HepG2 (cell line): ENCODE measurements around the gene UAP1L1. TPM values are rescaled to one million over a fixed set of nuclear protein-coding genes. Genes with fewer than 3 reads are reported as not detected.

Experiments used
- DPF2 ChIP-seq: sonication (generic); formaldehyde crosslinking; IDR thresholded peaks from 2 replicates; pipeline ENCODE4 v1.4.0; 2020; ENCODE audit warnings: mild to moderate bottlenecking, low read depth, missing genetic modification reagents, borderline replicate concordance
- ETV6 ChIP-seq: sonication (generic); formaldehyde crosslinking; conservative IDR thresholded peaks from 2 replicates; pipeline ENCODE4 v1.4.0; 2020; ENCODE audit warnings: missing genetic modification reagents
- HDAC2 ChIP-seq: sonication (generic); formaldehyde crosslinking; IDR thresholded peaks from 2 replicates; pipeline ENCODE4 v1.4.0; 2020; ENCODE audit warnings: missing genetic modification reagents
- MAFK ChIP-seq, 2 experiments: IDR thresholded peaks in 1 of 2; conservative IDR thresholded peaks in 1 of 2; 2 replicates each; pipeline ENCODE4 v1.6.1; 2011; ENCODE audit warnings: improper control_type of control experiment in 2 of 2, low read length in 2 of 2
- MAZ ChIP-seq, 2 experiments: sonication (generic) in 1 of 2; formaldehyde crosslinking in 1 of 2; IDR thresholded peaks; 2 replicates each; pipeline versions ENCODE4 v1.5.0 to v1.6.1; 2012 to 2020; ENCODE audit warnings: low read depth in 2 of 2, mild to moderate bottlenecking in 2 of 2, borderline replicate concordance in 1 of 2, improper control_type of control experiment in 1 of 2, low read length in 1 of 2, missing genetic modification reagents in 1 of 2, moderate library complexity in 1 of 2
- ZMYM4 ChIP-seq: sonication (generic); formaldehyde crosslinking; IDR thresholded peaks from 2 replicates; pipeline ENCODE4 v1.8.1; 2023; ENCODE audit warnings: mild to moderate bottlenecking, missing genetic modification reagents
- ZNF329 ChIP-seq: sonication (generic); formaldehyde crosslinking; IDR thresholded peaks from 2 replicates; pipeline ENCODE4 v1.9.0; 2021; ENCODE audit warnings: low read depth, mild to moderate bottlenecking, missing genetic modification reagents
- ZNF446 ChIP-seq: sonication (generic); formaldehyde crosslinking; IDR thresholded peaks from 2 replicates; pipeline ENCODE4 v1.5.0; 2020; ENCODE audit warnings: mild to moderate bottlenecking, missing genetic modification reagents
- polyA plus RNA-seq, 8 experiments: library from polyadenylated mRNA; depleted of rRNA in 3 of 8; stranded (reverse) in 7 of 8; unstranded in 1 of 8; fragments of >200 nt; fragmentation: Illumina TruSeq in 4 of 8; extraction: Trizol in 4 of 8; gene quantifications; 2 replicates each; pipeline versions ENCODE4 v1.2.1 to v1.2.3, GENCODE V29; 2011 to 2016; ENCODE audit warnings: low read depth in 4 of 8, missing spikeins in 1 of 8, mixed read lengths in 1 of 8; ENCODE audit not compliant: insufficient read depth in 1 of 8
- total RNA-seq, 5 experiments: library from RNA; depleted of rRNA; stranded (reverse); fragments of >200 nt; fragmentation: Illumina TruSeq; extraction: Trizol; gene quantifications; 2 replicates each; pipeline ENCODE4 v1.2.3, GENCODE V29; 2016; ENCODE audit warnings: low read depth in 1 of 5
- TF ChIP-seq, protein P1 (sequence below): sonication (generic); formaldehyde crosslinking; IDR thresholded peaks from 2 replicates; pipeline ENCODE4 v1.5.0; 2020; ENCODE audit warnings: mild to moderate bottlenecking, missing genetic modification reagents
- TF ChIP-seq, protein P2 (sequence below): sonication (generic); formaldehyde crosslinking; IDR thresholded peaks from 2 replicates; pipeline ENCODE4 v1.4.0; 2020; ENCODE audit warnings: missing genetic modification reagents, borderline replicate concordance
- TF ChIP-seq, protein P3 (sequence below): IDR thresholded peaks from 2 replicates; pipeline ENCODE4 v1.6.1; 2016; ENCODE audit warnings: low read depth, borderline replicate concordance
- TF ChIP-seq, protein P4 (sequence below), 2 experiments: IDR thresholded peaks; 2 replicates each; pipeline ENCODE4 v1.6.1; 2011 to 2012; ENCODE audit warnings: low read length in 2 of 2, borderline replicate concordance in 1 of 2, low read depth in 1 of 2, mild to moderate bottlenecking in 1 of 2, moderate library complexity in 1 of 2
- TF ChIP-seq, protein P5 (sequence below): sonication (generic); formaldehyde crosslinking; IDR thresholded peaks from 2 replicates; pipeline ENCODE4 v1.5.0; 2020; ENCODE audit warnings: mild to moderate bottlenecking, missing genetic modification reagents
- TF ChIP-seq, protein P6 (sequence below): sonication (generic); formaldehyde crosslinking; IDR thresholded peaks from 2 replicates; pipeline ENCODE4 v1.5.0; 2020; ENCODE audit warnings: missing genetic modification reagents, mild to moderate bottlenecking, borderline replicate concordance

The UAP1L1 gene
- total and polyA plus RNA-seq, 2 of the 13 experiments (the other 11 are each of a cell fraction or from before 2014, with no cell fraction given): 5.4 to 6.4 TPM

DNA sequence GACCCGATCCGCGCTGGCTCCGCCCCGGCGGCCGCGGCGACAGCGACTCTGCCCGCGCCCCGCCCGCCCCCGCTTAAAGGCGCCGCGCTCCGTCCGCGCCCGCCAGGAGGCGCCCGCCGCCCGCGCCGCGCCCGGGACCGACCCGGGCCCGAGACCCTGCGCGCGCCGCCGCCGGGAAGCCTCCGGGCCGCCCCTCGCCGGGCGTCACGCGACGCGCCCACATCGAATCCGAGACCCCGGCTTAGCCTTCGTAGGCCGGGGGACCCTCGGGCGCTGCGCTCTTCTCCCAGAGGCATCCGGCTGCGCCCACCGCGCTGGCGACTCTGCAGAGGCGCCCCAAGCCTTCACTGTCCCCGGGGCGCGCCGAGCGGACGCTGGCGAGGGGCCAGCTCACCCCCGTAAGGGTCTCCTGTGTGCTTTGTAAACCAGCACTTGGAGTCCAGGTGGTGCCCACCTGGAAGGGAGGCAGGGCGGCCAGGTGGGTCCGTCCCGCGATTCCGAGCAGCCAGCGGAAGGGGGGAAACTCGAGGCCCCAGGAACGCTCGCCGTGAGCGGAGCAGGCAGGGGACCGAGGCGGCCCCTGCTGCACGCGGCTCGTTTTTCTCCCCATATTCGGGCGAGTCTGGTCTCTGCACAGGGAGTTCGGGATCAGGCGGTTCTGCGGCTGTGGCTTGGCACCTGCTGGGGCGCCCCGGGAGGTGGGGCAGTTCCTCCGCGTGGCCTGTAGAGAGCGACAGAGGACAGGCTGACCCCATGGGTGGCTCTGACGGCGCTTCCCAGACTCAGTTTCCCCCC is 48.9 kb upstream of the UAP1L1 start (continued):
- TF ChIP-seq, protein P1, sequence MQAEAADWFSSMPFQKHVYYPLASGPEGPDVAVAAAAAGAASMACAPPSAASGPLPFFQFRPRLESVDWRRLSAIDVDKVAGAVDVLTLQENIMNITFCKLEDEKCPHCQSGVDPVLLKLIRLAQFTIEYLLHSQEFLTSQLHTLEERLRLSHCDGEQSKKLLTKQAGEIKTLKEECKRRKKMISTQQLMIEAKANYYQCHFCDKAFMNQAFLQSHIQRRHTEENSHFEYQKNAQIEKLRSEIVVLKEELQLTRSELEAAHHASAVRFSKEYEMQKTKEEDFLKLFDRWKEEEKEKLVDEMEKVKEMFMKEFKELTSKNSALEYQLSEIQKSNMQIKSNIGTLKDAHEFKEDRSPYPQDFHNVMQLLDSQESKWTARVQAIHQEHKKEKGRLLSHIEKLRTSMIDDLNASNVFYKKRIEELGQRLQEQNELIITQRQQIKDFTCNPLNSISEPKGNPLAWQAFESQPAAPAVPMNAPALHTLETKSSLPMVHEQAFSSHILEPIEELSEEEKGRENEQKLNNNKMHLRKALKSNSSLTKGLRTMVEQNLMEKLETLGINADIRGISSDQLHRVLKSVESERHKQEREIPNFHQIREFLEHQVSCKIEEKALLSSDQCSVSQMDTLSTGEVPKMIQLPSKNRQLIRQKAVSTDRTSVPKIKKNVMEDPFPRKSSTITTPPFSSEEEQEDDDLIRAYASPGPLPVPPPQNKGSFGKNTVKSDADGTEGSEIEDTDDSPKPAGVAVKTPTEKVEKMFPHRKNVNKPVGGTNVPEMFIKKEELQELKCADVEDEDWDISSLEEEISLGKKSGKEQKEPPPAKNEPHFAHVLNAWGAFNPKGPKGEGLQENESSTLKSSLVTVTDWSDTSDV: no peak
- TF ChIP-seq, protein P2, sequence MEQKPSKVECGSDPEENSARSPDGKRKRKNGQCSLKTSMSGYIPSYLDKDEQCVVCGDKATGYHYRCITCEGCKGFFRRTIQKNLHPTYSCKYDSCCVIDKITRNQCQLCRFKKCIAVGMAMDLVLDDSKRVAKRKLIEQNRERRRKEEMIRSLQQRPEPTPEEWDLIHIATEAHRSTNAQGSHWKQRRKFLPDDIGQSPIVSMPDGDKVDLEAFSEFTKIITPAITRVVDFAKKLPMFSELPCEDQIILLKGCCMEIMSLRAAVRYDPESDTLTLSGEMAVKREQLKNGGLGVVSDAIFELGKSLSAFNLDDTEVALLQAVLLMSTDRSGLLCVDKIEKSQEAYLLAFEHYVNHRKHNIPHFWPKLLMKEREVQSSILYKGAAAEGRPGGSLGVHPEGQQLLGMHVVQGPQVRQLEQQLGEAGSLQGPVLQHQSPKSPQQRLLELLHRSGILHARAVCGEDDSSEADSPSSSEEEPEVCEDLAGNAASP (CRISPR knock-in tag): no peak
- TF ChIP-seq, protein P3, sequence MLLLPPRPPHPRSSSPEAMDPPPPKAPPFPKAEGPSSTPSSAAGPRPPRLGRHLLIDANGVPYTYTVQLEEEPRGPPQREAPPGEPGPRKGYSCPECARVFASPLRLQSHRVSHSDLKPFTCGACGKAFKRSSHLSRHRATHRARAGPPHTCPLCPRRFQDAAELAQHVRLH (CRISPR knock-in tag): peak; percentile 33; the same call in 1 of the 2 replicates
- TF ChIP-seq HDAC2 (CRISPR knock-in tag): 0 out of 2 replicates have a peak, but pooled peaks have one; percentile 40
- TF ChIP-seq, protein P4, sequence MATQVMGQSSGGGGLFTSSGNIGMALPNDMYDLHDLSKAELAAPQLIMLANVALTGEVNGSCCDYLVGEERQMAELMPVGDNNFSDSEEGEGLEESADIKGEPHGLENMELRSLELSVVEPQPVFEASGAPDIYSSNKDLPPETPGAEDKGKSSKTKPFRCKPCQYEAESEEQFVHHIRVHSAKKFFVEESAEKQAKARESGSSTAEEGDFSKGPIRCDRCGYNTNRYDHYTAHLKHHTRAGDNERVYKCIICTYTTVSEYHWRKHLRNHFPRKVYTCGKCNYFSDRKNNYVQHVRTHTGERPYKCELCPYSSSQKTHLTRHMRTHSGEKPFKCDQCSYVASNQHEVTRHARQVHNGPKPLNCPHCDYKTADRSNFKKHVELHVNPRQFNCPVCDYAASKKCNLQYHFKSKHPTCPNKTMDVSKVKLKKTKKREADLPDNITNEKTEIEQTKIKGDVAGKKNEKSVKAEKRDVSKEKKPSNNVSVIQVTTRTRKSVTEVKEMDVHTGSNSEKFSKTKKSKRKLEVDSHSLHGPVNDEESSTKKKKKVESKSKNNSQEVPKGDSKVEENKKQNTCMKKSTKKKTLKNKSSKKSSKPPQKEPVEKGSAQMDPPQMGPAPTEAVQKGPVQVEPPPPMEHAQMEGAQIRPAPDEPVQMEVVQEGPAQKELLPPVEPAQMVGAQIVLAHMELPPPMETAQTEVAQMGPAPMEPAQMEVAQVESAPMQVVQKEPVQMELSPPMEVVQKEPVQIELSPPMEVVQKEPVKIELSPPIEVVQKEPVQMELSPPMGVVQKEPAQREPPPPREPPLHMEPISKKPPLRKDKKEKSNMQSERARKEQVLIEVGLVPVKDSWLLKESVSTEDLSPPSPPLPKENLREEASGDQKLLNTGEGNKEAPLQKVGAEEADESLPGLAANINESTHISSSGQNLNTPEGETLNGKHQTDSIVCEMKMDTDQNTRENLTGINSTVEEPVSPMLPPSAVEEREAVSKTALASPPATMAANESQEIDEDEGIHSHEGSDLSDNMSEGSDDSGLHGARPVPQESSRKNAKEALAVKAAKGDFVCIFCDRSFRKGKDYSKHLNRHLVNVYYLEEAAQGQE (IDR thresholded peaks at IDR 0.05; ENCODE audit: borderline replicate concordance in 1 of 2, low read depth in 1 of 2, low read length in 2 of 2): no peak
- no peak for TF ChIP-seq ZNF329
- no peak for TF ChIP-seq MAFK (conservative IDR thresholded peaks at IDR 0.05 in 1 of 2, IDR thresholded peaks at IDR 0.05 in 1 of 2; ENCODE audit: low read length in 2 of 2)
- no peak for TF ChIP-seq DPF2 (CRISPR knock-in tag)
- TF ChIP-seq, protein P5, sequence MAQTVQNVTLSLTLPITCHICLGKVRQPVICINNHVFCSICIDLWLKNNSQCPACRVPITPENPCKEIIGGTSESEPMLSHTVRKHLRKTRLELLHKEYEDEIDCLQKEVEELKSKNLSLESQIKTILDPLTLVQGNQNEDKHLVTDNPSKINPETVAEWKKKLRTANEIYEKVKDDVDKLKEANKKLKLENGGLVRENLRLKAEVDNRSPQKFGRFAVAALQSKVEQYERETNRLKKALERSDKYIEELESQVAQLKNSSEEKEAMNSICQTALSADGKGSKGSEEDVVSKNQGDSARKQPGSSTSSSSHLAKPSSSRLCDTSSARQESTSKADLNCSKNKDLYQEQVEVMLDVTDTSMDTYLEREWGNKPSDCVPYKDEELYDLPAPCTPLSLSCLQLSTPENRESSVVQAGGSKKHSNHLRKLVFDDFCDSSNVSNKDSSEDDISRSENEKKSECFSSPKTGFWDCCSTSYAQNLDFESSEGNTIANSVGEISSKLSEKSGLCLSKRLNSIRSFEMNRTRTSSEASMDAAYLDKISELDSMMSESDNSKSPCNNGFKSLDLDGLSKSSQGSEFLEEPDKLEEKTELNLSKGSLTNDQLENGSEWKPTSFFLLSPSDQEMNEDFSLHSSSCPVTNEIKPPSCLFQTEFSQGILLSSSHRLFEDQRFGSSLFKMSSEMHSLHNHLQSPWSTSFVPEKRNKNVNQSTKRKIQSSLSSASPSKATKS (CRISPR knock-in tag): no peak
- TF ChIP-seq MAZ (IDR thresholded peaks at IDR 0.05; ENCODE audit: borderline replicate concordance, low read depth, low read length): no peak
- TF ChIP-seq MAZ (CRISPR knock-in tag; IDR thresholded peaks at IDR 0.05; ENCODE audit: low read depth): no peak
- TF ChIP-seq ZMYM4 (CRISPR knock-in tag): peak; percentile 10; the same call in 1 of the 2 replicates
- 0 out of 2 replicates have a peak, but pooled peaks have one; percentile 70 for TF ChIP-seq ZNF446 (CRISPR knock-in tag)
- TF ChIP-seq, protein P6, sequence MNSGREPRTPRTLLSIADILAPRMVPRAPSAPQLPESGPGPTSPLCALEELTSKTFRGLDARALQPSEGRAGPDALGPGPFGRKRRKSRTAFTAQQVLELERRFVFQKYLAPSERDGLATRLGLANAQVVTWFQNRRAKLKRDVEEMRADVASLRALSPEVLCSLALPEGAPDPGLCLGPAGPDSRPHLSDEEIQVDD (CRISPR knock-in tag): no peak
- no peak for TF ChIP-seq ETV6
